GM18951 (cell line): Measurements from ENCODE around the gene NBL1.

ENCODE experiments used
- POLR2A ChIP-seq: IDR thresholded peaks from 4 replicates; pipeline ENCODE4 v1.6.1; 2011; ENCODE audit warnings: mild to moderate bottlenecking; ENCODE audit not compliant: insufficient read length, insufficient read depth; ENCODE audit errors: extremely low read depth
- in situ Hi-C: fragments of 300-500 bp; cut with MboI; formaldehyde crosslinking; loops from one replicate; pipeline ENCODE4 v1.12.0; 2022; ENCODE audit warnings: low sequenced_read_pairs, mixed read lengths, inconsistent platforms; ENCODE audit not compliant: unreplicated experiment

NBL1 gene

GRCh38 chr1:19700079-19700777, 56.1 kb downstream of the NBL1 start:
- no peak for TF ChIP-seq POLR2A
- in situ Hi-C loops, result no loop called here

DNA sequence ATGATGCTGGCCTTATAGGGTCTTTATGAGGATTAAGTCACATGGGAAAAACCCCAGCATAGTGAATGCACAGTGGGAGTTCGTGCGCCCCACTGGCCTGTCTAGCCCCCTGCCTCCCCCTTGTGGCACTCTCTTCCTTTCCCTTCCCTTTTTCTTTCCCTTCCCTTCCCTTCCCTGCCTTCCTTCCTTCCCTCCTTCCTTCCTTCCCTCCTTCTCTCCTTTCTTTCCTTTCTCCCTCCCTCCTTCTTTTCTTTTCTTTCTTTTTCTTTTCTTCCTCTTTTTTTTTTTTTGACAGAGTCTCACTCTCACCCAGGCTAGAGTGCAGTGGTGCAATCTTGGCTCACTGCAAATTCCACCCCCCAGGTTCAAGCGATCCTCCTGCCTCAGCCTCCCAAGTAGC, 59.2 kb downstream of the NBL1 start:
- in situ Hi-C loops, result no loop called here
- no peak for TF ChIP-seq POLR2A

- in situ Hi-C loops, result no loop called here
- TF ChIP-seq POLR2A, result no peak
These were observed 60.4 kb downstream of the NBL1 start for GRCh38 chr1:19704247-19705113.

GRCh38 chr1:19705464-19705863, 61.4 kb downstream of the NBL1 start:
- in situ Hi-C loops, result no loop called here
- TF ChIP-seq POLR2A, result no peak

- no peak for TF ChIP-seq POLR2A
- in situ Hi-C loops, result no loop called here
These were observed 62.0 kb downstream of the NBL1 start for GRCh38 chr1:19706136-19706535.
